OCI-LY1 (cell line): ENCODE results near the gene PROC.

Experiments used
- CTCF ChIP-seq: fragments of 200-600 bp; sonication (generic), shearing (Covaris generic); IDR thresholded peaks from 2 replicates; pipeline ENCODE4 v1.5.1; 2017; ENCODE audit warnings: mild to moderate bottlenecking, antibody characterized with exemption, low read length, moderate library complexity, mixed read lengths
- EZH2 ChIP-seq: fragments of 200-600 bp; sonication (generic), shearing (Covaris generic); IDR thresholded peaks from 2 replicates; pipeline ENCODE4 v1.8.0; 2017; ENCODE audit warnings: borderline replicate concordance, mixed run types, mild to moderate bottlenecking, antibody characterized with exemption, low read length, moderate library complexity, mixed read lengths

GRCh38 chr2:127429844-127430425 lies 11.7 kb downstream of the PROC start:
- TF ChIP-seq EZH2 (no peak), CTCF (no peak)
